22Rv1 (cell line): ENCODE results near the gene PALD1.

Experiments
- ZFX ChIP-seq: fragments of 450-650 bp; IDR thresholded peaks from 2 replicates; pipeline ENCODE4 v1.6.1; 2017; ENCODE audit warnings: antibody characterized with exemption, borderline replicate concordance
- TF ChIP-seq, protein P1 (sequence below): fragments of 450-650 bp; IDR thresholded peaks from 2 replicates; pipeline ENCODE4 v1.5.1; 2017; ENCODE audit warnings: mild to moderate bottlenecking

DNA sequence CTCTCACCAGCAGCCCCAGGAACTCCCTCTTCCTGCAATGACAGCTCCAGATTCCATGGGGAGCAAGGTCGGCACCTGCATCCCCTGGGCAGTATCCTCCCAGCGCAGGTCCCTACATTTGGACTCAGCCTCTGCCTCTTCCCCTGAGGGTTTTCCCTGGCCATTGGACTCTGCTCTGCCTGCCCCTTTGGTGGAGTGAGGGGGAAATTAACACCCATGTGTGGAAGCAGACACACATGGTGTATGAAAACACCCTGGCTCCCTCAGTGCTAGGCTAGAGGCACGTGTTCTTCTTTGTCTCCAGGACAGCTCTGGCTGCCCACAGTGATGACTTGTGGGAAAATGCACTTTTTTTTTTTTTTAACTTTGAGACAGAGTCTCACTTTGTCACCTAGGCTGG, 115.6 kb downstream of the PALD1 start:
- TF ChIP-seq, protein P1, sequence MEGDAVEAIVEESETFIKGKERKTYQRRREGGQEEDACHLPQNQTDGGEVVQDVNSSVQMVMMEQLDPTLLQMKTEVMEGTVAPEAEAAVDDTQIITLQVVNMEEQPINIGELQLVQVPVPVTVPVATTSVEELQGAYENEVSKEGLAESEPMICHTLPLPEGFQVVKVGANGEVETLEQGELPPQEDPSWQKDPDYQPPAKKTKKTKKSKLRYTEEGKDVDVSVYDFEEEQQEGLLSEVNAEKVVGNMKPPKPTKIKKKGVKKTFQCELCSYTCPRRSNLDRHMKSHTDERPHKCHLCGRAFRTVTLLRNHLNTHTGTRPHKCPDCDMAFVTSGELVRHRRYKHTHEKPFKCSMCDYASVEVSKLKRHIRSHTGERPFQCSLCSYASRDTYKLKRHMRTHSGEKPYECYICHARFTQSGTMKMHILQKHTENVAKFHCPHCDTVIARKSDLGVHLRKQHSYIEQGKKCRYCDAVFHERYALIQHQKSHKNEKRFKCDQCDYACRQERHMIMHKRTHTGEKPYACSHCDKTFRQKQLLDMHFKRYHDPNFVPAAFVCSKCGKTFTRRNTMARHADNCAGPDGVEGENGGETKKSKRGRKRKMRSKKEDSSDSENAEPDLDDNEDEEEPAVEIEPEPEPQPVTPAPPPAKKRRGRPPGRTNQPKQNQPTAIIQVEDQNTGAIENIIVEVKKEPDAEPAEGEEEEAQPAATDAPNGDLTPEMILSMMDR: no peak
- no peak for TF ChIP-seq ZFX
